ENCODE results near the gene CASKIN1.
A peak's percentile ranks its signal among the peaks of the same experiment; 100 is the strongest.

Gene CASKIN1

DNA sequence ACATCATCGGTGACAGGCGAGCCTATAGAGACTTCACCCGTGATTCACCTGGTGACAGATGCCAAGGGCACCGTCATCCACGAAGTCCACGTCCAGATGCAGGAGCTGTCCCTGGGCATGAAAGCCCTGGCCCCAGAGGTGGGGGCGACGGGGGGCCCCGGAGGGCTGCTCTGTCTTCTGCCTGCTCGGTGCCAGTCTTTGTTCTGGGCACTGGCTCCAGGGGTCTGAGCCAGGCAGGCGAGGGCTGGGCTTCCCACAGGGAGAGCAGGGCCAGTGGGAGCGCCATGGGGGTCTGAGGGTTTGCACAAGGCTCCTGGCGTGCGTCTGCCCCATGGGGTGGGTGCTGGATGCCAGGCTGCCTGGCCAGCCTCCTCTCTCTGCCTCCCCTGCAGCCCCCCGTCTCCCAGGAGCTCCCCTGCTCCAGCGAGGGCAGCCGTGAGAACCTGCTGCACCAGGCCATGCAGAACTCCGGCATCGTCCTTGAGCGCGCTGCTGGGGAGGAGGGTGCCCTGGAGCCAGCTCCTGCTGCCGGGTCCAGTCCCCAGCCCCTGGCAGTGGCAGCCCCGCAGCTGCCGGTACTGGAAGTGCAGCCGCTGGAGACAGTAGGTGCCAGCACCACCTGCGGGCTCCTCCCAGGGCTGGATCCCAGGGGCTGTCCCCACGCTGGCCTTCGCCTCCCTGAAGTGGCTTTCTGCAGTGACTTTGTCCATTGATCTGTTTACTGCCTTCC is 36.8 kb upstream of the CASKIN1 start:
- no peak for DNase-seq

- DNase-seq: no peak
Observed at GRCh38 chr16:2232094-2232990, 35.9 kb upstream of the CASKIN1 start.

DNA sequence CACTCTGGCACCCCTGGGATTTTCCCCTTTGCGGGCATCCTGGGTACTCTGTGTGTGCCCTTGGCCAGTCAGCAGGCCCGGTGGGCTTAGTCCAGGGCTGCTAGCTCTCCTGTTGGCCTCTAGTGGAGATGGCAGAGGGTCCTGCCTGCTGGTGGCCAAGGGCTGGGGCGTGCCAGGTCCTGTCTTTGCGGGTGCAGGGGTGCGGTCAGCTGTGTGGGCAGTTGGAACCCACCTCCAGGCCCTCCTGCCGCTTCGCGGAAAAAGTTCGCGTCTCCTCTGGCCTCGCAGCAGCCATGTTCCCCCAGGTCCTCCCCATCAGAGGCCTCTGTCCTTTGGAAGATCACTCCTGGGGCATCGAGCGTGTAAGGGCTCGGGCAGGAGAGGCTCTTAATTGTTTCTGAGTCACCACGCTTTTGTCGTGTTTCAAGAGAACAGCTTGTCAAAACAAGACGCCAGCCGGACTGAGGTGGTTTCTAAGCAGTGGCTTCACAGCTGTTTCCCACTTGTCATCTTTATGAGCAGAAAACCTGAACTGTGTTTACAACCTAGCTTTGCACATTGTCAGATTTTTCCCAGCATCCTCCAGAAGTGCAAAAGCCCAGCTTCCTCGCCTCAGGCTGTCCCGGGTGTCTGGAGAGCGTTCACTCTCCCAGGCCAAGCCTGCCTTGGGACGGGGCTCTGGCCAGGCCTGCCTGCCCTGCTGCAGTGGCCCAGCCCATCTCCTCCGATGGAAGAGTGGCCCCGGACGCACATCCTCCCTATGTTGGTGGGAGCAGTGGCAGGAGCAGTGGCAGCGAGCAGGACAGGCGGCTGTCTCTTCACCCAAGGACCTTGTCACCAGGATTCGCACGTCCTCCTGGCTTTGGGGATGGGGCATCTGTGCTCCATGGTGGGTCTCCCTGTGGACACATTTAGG is 34.9 kb upstream of the CASKIN1 start:
- DNase-seq: no peak

DNA sequence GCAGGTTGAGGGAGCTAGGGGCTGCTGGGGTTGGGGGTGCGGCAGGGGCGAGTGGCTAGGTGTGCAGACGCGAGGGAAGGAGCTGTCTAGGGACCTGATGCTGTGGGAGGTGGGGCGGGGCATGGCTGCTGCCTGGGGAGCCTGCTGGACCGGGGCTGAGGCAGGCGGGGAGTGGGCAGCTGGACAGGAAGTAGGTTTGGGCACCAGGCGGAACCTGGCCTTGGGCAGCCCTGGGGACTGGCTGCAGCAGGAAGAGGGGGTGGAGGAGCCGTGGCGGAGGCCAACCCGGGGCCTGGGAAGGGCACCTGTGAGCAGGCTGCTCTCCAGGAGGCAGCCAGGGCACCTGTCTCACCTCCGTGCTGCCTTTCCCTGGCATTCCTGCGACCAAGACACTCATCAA is 34.0 kb upstream of the CASKIN1 start:
- DNase-seq: no peak

- no peak for DNase-seq
Observed at GRCh38 chr16:2229632-2230250, 33.3 kb upstream of the CASKIN1 start.

GRCh38 chr16:2229091-2229490 is 32.7 kb upstream of the CASKIN1 start:
- DNase-seq: no peak

DNA sequence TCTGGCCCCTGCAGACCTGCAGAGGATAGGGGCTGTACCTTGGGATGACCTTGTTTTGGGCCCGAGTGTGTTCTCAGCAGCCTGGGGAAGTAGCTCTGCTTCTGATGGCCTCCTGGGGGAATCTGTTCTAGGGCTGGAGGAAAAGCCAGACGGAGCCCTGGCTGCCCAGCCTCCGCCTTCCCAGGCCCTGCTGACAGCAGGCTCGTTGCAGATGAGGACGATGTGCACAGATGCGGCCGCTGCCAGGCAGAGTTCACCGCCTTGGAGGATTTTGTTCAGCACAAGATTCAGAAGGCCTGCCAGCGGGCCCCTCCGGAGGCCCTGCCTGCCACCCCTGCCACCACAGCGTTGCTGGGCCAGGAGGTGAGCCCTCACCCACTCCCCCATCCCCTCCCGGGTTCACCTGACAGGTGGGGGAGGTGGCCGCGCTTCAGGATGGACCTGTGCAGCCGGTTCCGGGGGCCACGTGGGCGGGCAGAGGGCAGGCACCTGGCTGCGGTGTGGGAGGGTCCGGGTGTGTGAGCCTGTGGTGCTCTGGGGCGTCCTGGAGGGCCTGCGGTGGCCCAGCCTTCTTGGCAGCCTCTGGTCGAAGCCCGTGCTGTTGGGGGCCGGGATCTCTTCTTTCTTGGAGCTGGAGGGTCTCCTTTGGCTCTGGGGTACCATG is 31.9 kb upstream of the CASKIN1 start:
- DNase-seq: no peak

GRCh38 chr16:2226918-2227317 is 30.5 kb upstream of the CASKIN1 start:
- DNase-seq: no peak

- DNase-seq: no peak
Observed at GRCh38 chr16:2226245-2226793, 29.9 kb upstream of the CASKIN1 start.

- no peak for DNase-seq
Observed at GRCh38 chr16:2223942-2224486, 27.6 kb upstream of the CASKIN1 start.

- DNase-seq: peak; percentile 97
Observed at GRCh38 chr16:2223221-2223941, 27.0 kb upstream of the CASKIN1 start, which contains the start of gene E4F1. E4F1 (plus strand) TSS chr16:2223591; CDS start chr16:2223614, 23 bp downstream.

GRCh38 chr16:2216330-2216729 is 19.9 kb upstream of the CASKIN1 start:
- DNase-seq: no peak

- DNase-seq: no peak
Observed at GRCh38 chr16:2214719-2214968, 18.2 kb upstream of the CASKIN1 start, which contains the start of gene PGP. PGP (minus strand) TSS chr16:2214840; CDS start chr16:2214777, 63 bp downstream.

DNA sequence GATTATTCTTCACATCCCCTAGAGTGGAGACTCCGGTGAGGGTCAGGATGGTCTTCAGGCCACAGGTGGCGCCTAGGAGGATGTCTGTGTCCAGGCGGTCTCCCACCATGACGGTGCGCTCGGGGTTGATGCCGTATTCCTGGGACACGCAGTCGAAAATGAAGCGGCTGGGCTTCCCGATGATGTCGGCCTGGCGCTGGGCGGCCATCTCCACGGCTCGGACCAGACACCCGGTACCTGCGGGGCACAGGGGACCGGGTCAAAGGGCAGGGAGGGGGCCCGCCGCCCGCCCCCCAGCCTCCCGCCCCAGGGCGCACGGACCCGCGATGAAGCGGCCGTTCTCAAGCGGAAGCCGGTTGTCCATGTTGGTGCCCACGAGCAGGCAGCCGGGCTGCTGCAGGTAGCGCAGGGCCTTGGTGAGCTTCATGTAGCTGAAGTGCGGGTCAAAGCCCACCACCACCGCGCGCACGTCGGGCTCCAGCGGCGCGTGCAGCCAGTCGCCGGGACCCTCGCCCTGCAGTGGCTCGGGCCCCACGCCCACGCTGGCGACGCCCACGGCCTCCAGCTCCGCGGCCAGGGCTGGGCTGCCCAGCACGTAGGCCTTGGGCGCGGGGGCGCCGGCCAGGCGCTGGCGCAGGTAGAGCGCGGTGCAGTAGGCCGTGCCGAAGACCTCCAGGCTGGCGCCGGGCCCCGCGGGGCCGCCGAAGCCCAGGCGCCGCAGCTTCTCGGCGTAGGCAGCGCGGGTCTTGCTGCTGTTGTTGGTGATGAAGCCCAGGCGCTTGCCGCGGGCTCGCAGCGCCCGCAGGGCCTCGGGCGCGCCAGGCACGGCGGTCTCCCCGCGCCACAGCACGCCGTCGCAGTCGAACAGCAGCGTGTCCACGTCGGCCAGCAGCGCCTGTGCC is 17.7 kb upstream of the CASKIN1 start:
- no peak for DNase-seq

- DNase-seq: no peak
Observed at GRCh38 chr16:2212362-2213324, 16.2 kb upstream of the CASKIN1 start.

DNA sequence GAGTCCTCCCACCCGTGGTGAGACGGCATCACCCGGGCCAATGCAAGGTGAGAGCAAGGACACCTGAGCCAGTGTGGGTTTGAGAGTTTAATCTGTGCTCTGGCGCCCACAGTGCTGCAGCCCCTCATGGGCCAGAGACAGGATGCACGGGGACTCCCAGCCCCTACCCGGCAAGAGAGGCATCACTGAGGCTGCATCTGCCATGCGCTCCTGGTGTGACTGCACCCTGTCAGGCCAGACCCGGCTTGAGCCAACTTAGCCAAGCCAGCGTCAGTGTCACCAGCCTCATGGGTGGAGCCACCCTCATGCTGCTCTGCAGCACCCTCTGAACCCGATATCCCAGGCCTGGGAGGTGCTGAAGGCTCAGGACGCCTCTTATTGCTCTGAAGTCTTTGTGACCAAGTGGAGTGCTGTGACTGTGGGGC is 15.5 kb upstream of the CASKIN1 start:
- DNase-seq: no peak

DNA sequence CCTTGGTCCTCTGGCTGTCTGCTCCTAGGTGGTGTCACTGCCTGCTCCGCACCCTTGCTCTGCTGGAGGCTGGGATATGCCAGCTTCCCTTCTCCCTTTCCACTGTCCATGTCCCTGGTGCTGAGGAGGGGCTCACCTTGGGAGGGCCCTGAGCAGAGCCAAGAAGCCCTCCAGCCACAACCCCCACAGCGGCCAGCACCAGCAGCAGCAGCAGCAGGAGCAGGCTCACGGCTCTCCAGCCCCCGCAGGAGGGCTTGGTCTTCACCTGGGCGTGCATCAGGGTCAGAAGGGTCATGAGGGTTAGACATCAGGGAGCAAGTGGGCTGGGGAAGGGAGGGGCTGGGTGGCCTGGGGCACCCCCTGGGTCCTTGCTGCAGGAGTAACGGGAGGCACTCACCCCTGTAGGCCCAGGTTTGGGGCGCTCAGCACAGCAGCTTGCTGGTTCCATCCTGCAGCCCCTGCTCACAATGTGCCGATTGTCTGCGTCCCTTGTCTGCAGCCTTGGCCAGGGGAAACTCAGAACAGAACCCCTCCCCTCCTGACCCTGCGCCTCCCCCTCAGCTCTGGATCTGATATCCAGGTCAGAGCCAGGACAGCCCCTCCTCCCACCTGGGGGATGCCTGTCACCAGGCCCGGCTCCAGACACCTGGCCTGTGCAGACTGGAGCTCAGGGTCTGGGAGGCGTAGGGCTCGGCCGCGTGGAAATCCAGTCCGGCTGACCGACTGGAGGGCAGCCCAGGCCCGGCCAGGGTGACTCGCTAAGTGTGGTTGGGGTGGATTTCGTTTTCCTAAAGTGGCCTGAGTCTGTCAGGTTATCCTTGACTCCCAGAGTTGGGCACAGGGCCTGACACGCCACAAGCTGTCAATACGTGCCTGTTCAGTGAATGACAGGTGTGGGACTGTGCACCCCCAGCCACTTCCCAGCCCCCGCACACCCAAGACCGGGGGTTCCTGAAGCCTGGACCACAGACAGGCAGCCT is 14.3 kb upstream of the CASKIN1 start, which contains the start of gene BRICD5:
BRICD5 (minus strand) TSS at position 478 of the 980 bp plus-strand sequence; CDS start at position 448, 30 bp downstream.
- DNase-seq: no peak

All from NCI-H446 treated with DMSO at 0.1 percent for 48 hours (cell line).